ENCODE measurements around the gene RBM3. TPM values are rescaled to one million over a fixed set of nuclear protein-coding genes. Genes with fewer than 3 reads are reported as not detected.
"Not testable (repeated sequence)": the region's sequence is repeated elsewhere in the genome, so short reads cannot be mapped to it uniquely, and the experiment has no call there.

RBM3 gene
- total RNA-seq, 2 experiments from 2014 or later, result 191 to 195 TPM

DNA sequence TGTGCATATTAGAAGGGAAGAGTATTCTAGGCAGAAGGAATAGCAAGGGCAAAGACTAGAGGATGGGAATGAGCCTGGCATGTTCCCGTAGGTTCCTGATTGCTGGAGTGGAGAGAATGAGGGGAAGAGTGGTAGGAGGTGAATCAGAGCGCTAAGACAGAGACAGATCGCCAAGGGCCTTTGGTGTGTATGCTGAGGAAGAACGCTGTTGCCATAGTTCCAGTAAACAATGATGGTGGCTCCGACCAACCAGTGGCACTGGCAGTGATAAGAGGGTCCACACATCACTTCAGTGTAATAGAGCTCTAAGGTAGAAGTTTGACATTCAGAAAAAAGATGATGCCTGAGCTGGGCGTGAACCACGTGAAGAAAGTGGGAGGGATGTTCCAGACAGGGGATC lies 33.8 kb upstream of the RBM3 start:
- peak overlapping the region; percentile 98 for H3K27ac Mint-ChIP-seq
- DNase-seq (no peak), ATAC-seq (no peak)
- H3K27me3 Mint-ChIP-seq, result no peaks in the 10 kb centered on the region
- TF ChIP-seq, protein P1, sequence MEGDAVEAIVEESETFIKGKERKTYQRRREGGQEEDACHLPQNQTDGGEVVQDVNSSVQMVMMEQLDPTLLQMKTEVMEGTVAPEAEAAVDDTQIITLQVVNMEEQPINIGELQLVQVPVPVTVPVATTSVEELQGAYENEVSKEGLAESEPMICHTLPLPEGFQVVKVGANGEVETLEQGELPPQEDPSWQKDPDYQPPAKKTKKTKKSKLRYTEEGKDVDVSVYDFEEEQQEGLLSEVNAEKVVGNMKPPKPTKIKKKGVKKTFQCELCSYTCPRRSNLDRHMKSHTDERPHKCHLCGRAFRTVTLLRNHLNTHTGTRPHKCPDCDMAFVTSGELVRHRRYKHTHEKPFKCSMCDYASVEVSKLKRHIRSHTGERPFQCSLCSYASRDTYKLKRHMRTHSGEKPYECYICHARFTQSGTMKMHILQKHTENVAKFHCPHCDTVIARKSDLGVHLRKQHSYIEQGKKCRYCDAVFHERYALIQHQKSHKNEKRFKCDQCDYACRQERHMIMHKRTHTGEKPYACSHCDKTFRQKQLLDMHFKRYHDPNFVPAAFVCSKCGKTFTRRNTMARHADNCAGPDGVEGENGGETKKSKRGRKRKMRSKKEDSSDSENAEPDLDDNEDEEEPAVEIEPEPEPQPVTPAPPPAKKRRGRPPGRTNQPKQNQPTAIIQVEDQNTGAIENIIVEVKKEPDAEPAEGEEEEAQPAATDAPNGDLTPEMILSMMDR (IDR thresholded peaks at IDR 0.05), result no peak
- POLR2A ChIA-PET, result interaction anchor here (1.0 to 3.4 kb wide), 6 partner anchors 9 to 39 kb away, joined by 3 to 17 read pairs (median 10); partner anchors contain the start of genes EBP and RBM3
- H3K9me3 Mint-ChIP-seq, result no peaks in the 10 kb centered on the region
- H3K4me3 Mint-ChIP-seq, result peak overlapping the region; percentile 89
- intact Hi-C loops (cut with micrococcal nuclease), result no loop called here
- peaks cover 10% of the 10 kb centered on the region for H3K36me3 Mint-ChIP-seq (ENCODE audit: low read depth)
- peaks cover 16% of the 10 kb centered on the region for H3K4me1 Mint-ChIP-seq (ENCODE audit: low read depth)
- CTCF ChIA-PET, result no interaction called here

DNA sequence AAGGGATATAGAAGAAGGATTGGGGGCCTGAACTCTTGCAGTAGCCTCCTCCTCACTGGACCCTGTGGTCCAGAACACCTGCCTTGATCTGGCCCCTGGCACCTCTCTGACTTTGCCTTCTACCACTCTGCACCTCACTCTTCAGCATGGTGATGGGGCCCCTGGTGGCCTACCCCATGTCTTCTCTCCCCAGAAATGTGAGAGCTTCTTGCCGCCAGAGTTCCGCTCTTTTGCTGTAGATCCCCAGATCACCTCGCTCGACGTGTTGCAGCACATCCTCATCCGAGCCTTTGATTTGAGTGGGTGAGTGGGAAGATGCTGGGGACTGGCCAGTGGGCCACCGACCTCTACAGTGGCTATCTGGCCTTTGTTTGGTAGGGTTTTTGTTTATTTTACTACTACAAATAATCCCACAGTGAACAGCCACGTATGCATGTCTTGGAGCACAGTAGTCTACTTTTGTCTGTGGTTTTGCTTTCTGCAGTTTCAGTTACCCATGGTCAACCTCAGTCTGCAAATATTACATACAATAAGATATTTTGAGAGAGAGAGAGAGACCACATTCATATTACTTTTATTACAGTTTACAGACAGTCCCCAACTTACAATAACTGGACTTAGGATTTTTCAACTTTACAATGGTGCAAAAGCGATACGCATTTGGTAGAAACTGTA lies 33.0 kb upstream of the RBM3 start:
- ATAC-seq (no peak), DNase-seq (no peak)
- no peaks in the 10 kb centered on the region for H3K9me3 Mint-ChIP-seq
- intact Hi-C loops (cut with micrococcal nuclease), result no loop called here
- H3K4me1 Mint-ChIP-seq (ENCODE audit: low read depth), result peaks cover 16% of the 10 kb centered on the region
- POLR2A ChIA-PET, result interaction anchor here (1.0 kb wide), 1 partner anchor 38 kb away, joined by 3 read pairs; no protein-coding TSS in a partner anchor
- TF ChIP-seq, protein P1 (IDR thresholded peaks at IDR 0.05), result no peak
- peaks cover 11% of the 10 kb centered on the region for H3K36me3 Mint-ChIP-seq (ENCODE audit: low read depth)
- H3K4me3 Mint-ChIP-seq, result peak overlapping the region; percentile 89
- H3K27me3 Mint-ChIP-seq, result no peaks in the 10 kb centered on the region
- CTCF ChIA-PET, result no interaction called here
- H3K27ac Mint-ChIP-seq, result peak overlapping the region; percentile 98

DNA sequence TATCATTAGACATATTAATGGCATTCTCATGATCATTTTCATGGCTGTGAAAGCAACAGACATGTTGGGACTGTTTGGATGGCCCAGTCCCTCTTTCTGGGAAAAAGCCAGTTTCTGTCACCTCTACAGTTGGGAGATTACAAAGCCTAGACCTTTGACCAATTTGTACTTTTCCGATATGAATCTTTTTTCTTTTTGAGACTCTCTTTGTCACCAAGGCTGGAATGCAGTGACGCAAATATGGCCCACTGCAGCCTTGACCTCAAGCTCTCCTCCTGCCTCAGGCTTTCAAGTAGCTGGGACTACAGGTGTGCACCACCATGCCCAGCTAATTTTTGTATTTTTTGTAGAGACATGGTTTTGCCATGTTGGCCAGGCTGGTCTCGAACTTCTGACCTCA lies 25.4 kb upstream of the RBM3 start:
- H3K27me3 Mint-ChIP-seq, result no peaks in the 10 kb centered on the region
- ATAC-seq, result no peak
- peaks cover 1% of the 10 kb centered on the region for H3K4me1 Mint-ChIP-seq (ENCODE audit: low read depth)
- TF ChIP-seq, protein P1 (IDR thresholded peaks at IDR 0.05), result no peak
- no peaks in the 10 kb centered on the region for H3K9me3 Mint-ChIP-seq
- H3K36me3 Mint-ChIP-seq (ENCODE audit: low read depth), result peaks cover 11% of the 10 kb centered on the region
- no peak overlapping the region for H3K4me3 Mint-ChIP-seq
- ChIA-PET CTCF (no interaction called here), POLR2A (interaction anchor here (1.5 kb wide), 1 partner anchor 9 kb away, joined by 7 read pairs; the partner anchor contains the start of gene TBC1D25)
- intact Hi-C loops (cut with micrococcal nuclease), result no loop called here
- DNase-seq, result no peak
- no peak overlapping the region for H3K27ac Mint-ChIP-seq

DNA sequence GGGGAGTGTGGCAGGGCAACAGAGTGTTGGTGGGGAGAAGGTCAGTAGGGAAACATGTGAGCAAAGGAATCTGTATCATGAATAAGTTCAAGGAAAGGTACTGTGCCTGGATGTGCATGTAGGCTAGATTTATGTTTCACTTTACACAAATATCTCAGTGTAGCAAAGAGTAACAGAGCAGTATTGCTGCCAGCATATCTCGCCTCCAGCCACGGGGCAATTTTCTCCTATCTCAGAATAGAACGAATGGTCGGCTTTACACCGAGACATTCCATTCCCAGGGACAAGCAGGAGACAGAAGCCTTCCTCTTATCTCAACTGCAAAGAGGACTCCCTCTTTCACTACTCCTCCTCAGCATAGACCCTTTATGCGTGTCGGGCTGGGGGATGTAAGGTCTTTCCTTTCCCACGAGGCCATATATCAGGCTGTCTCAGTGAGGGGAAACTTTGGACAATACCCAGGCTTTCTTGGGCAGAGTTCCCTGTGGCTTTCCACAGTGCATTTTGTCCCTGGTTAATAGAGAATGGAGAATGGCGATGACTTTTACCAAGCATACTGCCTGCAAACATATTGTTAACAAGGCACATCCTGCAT lies 18.5 kb upstream of the RBM3 start:
- ATAC-seq; CTCF ChIA-PET; intact Hi-C loops (cut with micrococcal nuclease); H3K27me3 Mint-ChIP-seq; POLR2A ChIA-PET; DNase-seq; H3K4me1 Mint-ChIP-seq (ENCODE audit: low read depth); H3K4me3 Mint-ChIP-seq; H3K9me3 Mint-ChIP-seq; H3K27ac Mint-ChIP-seq: not testable (repeated sequence)
- H3K36me3 Mint-ChIP-seq (ENCODE audit: low read depth), result peaks cover 15% of the 10 kb centered on the region

DNA sequence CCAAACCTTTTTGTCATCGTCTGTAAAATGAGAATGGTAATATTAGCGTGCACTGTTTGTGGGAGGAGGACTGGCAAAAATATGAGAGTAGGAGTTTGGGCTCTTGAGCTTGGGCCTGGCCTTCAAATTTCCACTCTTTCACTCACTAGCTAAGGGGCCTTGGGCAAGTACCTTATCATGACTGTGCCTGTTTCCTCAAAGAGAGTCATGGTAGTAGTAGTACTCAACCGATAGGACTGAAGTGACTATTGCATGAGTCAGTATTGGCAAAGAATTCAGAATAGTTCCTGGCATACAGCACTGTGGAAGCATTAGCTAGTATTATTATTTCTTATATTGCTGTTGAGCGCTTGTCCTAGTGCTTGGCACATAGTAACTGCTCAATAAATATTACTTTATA lies 16.0 kb upstream of the RBM3 start:
- peaks cover 15% of the 10 kb centered on the region for H3K36me3 Mint-ChIP-seq (ENCODE audit: low read depth)
- H3K27ac Mint-ChIP-seq, result peak overlapping the region; percentile 67
- H3K4me1 Mint-ChIP-seq (ENCODE audit: low read depth), result peaks cover 3% of the 10 kb centered on the region
- TF ChIP-seq, protein P1 (IDR thresholded peaks at IDR 0.05), result no peak
- ChIA-PET CTCF (no interaction called here), POLR2A (interaction anchor here (1.3 kb wide), 1 partner anchor 16 kb away, joined by 6 read pairs; the partner anchor contains the start of gene RBM3)
- intact Hi-C loops (cut with micrococcal nuclease), result no loop called here
- no peak overlapping the region for H3K4me3 Mint-ChIP-seq
- DNase-seq (no peak), ATAC-seq (peak; percentile 61)
- no peaks in the 10 kb centered on the region for H3K27me3 Mint-ChIP-seq
- H3K9me3 Mint-ChIP-seq, result no peaks in the 10 kb centered on the region
